Inflammatory macrophage treated with lipopolysaccharide for 4 hours (primary cell): ENCODE measurements around the gene CFAP43.

Experiments used
- DNase-seq: peaks from one replicate; pipeline ENCODE4 v3.0.0-alpha.2; 2020

CFAP43 gene

GRCh38 chr10:104216631-104217030 lies 15.5 kb downstream of the CFAP43 start:
- no peak for DNase-seq

GRCh38 chr10:104209575-104210198 lies 22.5 kb downstream of the CFAP43 start:
- DNase-seq = peak; percentile 38

GRCh38 chr10:104208730-104209129 lies 23.4 kb downstream of the CFAP43 start:
- DNase-seq = no peak

- DNase-seq = no peak
Measured at GRCh38 chr10:104202231-104202630, 29.9 kb downstream of the CFAP43 start.

- no peak for DNase-seq
Measured at GRCh38 chr10:104201636-104202035, 30.5 kb downstream of the CFAP43 start.

GRCh38 chr10:104199567-104199966 lies 32.6 kb downstream of the CFAP43 start:
- no peak for DNase-seq

GRCh38 chr10:104197364-104197763 lies 34.8 kb downstream of the CFAP43 start:
- no peak for DNase-seq

GRCh38 chr10:104195706-104196105 lies 36.5 kb downstream of the CFAP43 start:
- no peak for DNase-seq

GRCh38 chr10:104193787-104194186 lies 38.4 kb downstream of the CFAP43 start:
- DNase-seq = no peak

- DNase-seq = no peak
Measured at GRCh38 chr10:104190695-104191094, 41.5 kb downstream of the CFAP43 start.

- DNase-seq = no peak
Measured at GRCh38 chr10:104183682-104184081, 48.5 kb downstream of the CFAP43 start.

- DNase-seq = peak; percentile 5
Measured at GRCh38 chr10:104174136-104174535, 58.0 kb downstream of the CFAP43 start.

- DNase-seq = no peak
Measured at GRCh38 chr10:104170610-104171254, 61.4 kb downstream of the CFAP43 start.

- no peak for DNase-seq
Measured at GRCh38 chr10:104155591-104155990, 76.6 kb downstream of the CFAP43 start.

GRCh38 chr10:104151737-104152136 lies 80.4 kb downstream of the CFAP43 start:
- no peak for DNase-seq

GRCh38 chr10:104150139-104150538 lies 82.0 kb downstream of the CFAP43 start:
- no peak for DNase-seq

GRCh38 chr10:104146882-104147281 lies 85.3 kb downstream of the CFAP43 start:
- no peak for DNase-seq

- DNase-seq = peak; percentile 66
Measured at GRCh38 chr10:104144931-104145330, 87.2 kb downstream of the CFAP43 start.

GRCh38 chr10:104143829-104144228 lies 88.3 kb downstream of the CFAP43 start:
- no peak for DNase-seq

- DNase-seq = no peak
Measured at GRCh38 chr10:104142081-104142480, 90.1 kb downstream of the CFAP43 start.

GRCh38 chr10:104139221-104139620 lies 92.9 kb downstream of the CFAP43 start:
- DNase-seq = peak; percentile 7

GRCh38 chr10:104138131-104138530 lies 94.0 kb downstream of the CFAP43 start:
- no peak for DNase-seq

- DNase-seq = peak; percentile 11
Measured at GRCh38 chr10:104130041-104130440, 102.1 kb downstream of the CFAP43 start.

- DNase-seq = no peak
Measured at GRCh38 chr10:104128214-104128613, 104.0 kb downstream of the CFAP43 start.

GRCh38 chr10:104127411-104127810 lies 104.8 kb downstream of the CFAP43 start:
- peak; percentile 6 for DNase-seq
